Mammary epithelial cell (primary cell): ENCODE results near the gene PALM2AKAP2.

Source experiments
- EZH2 ChIP-seq: IDR thresholded peaks from 2 replicates; pipeline ENCODE4 v1.6.1; 2012; ENCODE audit warnings: low read length, inconsistent platforms, borderline replicate concordance
- TF ChIP-seq, protein P1 (sequence below), 2 donors: IDR thresholded peaks in 1 of 2; conservative IDR thresholded peaks in 1 of 2; 2 replicates each; pipeline ENCODE4 v1.5.1; 2011 to 2012; ENCODE audit warnings: inconsistent platforms in 2 of 2, low read length in 2 of 2, mild to moderate bottlenecking in 2 of 2, control low read depth in 1 of 2, low read depth in 1 of 2; ENCODE audit not compliant: insufficient read depth in 1 of 2; ENCODE audit errors: extremely low read depth in 1 of 2

DNA sequence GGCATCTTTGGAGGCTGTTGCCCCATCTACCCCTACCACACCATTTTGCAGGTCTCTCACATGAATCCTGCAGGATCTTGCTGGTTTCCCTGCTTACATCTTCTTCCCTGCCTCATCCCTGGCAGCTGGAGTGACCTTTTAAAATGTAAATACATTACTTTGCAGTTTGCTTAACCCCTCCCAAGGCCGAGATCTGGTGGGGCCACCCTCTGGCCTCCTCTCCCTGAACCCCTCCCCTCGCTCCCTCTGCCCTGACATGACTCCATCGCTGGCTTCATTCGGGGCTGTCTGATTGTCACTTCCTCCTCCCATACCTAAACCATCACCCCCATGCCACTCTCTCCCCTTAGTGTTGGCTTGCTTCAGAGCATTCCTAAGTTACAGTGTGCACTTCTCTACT lies 12.6 kb upstream of the PALM2AKAP2 start:
- TF ChIP-seq, protein P1, sequence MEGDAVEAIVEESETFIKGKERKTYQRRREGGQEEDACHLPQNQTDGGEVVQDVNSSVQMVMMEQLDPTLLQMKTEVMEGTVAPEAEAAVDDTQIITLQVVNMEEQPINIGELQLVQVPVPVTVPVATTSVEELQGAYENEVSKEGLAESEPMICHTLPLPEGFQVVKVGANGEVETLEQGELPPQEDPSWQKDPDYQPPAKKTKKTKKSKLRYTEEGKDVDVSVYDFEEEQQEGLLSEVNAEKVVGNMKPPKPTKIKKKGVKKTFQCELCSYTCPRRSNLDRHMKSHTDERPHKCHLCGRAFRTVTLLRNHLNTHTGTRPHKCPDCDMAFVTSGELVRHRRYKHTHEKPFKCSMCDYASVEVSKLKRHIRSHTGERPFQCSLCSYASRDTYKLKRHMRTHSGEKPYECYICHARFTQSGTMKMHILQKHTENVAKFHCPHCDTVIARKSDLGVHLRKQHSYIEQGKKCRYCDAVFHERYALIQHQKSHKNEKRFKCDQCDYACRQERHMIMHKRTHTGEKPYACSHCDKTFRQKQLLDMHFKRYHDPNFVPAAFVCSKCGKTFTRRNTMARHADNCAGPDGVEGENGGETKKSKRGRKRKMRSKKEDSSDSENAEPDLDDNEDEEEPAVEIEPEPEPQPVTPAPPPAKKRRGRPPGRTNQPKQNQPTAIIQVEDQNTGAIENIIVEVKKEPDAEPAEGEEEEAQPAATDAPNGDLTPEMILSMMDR (conservative IDR thresholded peaks at IDR 0.05 in 1 of 2, IDR thresholded peaks at IDR 0.05 in 1 of 2; ENCODE audit: extremely low read depth in 1 of 2, insufficient read depth in 1 of 2, low read depth in 1 of 2, low read length in 2 of 2): no peak
- no peak for TF ChIP-seq EZH2
